GM19351 (cell line): Measurements from ENCODE around the gene PPP2R5B.

Experiments
- ATAC-seq: cut with Tn5 transposase; IDR thresholded peaks from one replicate; pipeline ENCODE4 v1.9.1; 2021; ENCODE audit warnings: mild to moderate bottlenecking, moderate library complexity; ENCODE audit not compliant: unreplicated experiment

PPP2R5B gene

DNA sequence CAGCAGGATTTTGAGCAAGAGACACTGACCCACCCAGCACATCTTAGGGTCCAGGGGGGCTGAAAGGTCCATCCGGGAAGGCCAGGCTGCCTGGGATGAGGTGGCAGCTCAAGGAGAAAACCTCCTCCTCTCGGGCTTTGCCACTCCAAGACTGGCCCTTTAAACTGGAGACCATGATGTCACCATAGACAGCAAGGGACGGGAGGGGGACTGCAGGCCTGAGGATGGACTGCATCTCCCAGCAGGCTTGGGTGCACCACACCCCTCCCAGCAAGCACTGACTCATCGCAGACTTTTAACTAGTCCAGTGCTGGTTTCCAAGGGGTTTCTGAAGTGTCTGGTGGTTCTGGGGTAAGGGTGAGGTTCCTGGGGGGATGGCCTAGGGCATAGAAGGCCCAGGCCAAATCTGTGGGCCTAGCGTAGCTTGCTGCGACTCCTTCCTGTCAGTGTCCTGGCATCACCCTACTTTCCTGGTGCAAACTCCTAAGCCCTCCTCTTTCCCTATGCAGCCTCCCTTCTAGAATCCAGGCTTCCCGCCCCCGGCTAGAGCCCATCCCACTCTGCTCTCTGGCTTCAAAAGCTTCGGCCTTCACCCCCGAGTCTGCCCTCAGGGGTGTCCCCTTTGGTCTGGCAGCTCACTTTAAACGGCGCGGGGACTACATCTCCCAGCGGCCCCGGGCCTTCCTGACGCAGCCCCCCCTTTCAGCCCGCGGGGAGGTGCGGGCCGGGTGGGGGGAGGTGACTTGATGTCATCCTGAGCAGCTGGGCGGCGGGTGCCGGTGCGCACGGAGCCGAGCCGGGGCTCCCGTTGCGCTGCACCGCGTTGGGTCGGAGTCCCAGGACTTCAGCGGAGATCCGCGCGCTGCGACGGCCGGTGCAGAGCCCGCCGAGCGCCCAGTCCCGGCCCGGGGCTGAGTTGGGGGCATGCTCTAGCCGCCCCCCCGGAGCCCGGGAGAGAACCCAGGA lies at the start of gene PPP2R5B:
Gene PPP2R5B, plus strand, starts transcription at position 746 of the 966 bp plus-strand sequence. CDS start 1,046 bp downstream, outside the sequence.
- ATAC-seq: peak; percentile 86

DNA sequence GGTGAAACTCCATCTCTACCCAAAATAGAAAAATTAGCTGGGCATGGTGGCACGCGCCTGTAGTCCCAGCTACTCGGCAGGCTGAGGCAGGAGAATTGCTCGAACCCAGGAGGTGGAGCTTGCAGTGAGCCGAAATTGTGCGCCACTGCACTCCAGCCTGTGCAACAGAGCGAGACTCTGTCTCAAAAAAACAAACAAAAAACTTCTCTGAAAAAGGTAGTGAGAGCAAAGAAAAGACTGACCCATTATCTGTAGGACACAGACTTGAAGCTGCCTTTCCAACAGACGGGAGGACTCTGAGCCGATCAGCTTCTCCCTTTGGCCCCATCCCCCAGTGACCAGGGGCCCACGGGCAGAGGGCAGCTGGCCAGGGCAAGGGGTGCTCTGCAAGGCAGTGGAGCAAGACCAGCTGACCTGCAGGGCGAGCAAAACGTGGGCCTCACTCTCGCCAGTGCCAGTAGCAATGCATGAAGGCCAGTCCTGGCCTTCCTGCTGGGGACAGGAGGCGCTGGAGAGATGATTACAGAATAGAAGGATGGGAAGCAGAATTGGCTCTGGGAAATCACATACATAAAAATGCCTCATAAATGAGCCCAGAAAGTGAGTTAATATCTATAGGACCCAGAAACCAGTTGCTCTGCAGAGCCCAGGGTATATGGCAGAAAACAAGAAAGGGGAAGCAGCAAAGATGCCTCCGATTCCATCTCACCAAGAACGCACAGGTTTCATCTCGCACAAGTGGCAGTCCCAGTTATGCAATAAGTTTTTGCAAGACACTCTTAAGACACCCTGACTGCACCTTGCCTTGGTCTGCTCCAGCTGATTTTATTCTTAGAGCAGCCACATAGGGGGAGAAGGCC lies 48.9 kb upstream of the PPP2R5B start:
- ATAC-seq: no peak

DNA sequence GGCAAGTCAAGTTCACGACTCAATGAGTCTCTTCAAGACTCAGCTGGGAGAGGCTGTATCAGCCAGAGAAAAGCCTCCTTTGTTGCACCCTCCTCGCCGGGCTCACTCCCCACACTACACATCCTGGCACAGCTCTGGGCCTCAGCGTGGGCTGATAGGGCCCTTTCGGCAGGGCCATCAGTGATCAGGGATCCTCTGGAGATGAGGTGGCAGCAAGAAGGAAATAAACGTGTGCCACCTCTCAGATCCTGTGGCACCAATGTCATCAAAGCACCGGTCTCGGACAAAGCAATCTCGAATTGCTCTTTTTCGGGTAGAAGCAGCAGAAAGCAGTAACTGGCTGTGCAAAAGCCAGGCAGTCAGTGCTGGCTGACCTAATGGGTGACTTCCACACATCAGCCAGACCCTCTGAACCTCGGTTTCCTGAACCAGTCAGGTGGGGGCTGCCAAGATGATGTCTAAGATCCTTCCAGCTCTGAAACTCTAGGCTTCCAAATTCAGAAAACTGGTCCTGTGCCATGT lies 48.2 kb upstream of the PPP2R5B start:
- no peak for ATAC-seq

DNA sequence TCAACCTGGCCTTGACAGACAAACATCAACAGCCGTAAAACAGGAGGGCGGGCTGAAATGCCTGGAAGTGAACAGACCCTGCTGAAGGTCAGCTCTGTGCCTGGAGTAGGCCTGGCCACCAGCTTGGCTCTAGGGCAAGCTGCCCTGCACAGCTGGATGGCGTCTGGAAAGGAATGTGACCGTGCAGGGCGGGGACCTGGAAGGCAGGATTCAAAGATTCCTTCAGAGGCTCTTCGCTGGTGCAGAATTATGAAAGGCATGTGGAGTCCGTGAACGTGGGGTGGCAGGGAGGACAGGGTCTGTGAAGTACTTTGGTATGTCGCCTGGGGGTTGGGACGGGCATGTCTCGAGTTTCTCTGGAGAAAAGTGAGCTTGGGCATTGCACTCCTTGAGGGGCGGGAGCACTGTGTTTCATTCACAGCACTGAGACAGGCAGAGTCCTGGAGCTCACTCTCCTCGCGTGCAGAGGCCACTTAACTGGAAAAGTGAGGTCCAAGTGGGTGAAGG lies 47.6 kb upstream of the PPP2R5B start:
- ATAC-seq: no peak

DNA sequence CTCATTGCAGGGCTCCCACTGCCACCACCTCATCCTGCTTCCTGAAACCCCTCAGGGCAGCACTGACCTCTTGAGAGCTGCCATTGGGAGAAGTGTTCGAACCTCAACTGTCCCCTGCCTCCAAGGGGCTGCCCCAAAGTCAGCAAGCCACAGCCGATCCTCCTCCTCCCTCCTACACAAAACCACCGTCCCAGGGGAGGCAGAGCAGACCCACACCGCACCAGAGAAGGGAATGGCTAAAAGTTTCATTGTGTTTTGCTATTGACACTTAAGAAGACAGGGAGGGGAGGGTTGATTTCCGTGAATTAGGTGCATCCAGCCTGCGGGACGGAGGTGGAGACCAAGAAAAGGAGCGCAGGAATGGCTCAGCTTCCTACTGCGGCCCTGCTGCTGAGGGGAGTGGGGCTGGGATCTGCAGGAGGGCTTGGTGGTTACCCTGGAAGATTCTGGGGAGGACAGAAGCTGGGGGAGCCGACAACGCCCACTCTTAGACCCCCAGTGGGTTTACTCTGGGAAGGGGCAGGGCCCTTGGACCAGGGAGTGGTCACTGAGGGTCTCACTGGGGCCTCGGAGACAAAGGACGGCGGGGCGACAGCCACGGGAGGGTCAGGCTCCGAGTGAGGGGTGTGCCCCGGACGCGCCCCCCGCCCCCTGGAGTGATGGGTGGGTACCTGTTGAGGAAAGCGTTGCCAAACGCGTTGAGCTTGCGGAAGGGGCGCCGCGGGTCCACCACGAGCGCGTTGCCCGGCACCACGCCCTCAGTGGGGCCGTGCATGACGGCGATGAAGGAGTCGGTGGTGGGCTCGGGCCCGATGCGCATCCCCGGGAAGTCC lies 46.9 kb upstream of the PPP2R5B start:
- ATAC-seq: peak; percentile 8

DNA sequence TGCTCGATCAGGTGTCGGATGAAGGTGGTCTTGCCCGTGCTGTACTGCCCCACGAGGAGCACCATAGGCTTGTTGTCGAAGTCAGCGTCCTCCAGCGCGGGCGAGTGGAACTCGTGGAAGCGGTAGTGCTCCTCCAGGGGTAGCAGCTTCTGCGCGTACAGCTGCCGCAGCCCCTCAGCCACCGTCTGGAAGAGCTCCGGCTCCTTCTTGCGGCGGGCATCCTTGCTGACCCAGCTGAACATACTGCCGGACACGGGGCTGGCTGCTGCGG lies 46.3 kb upstream of the PPP2R5B start:
- no peak for ATAC-seq

DNA sequence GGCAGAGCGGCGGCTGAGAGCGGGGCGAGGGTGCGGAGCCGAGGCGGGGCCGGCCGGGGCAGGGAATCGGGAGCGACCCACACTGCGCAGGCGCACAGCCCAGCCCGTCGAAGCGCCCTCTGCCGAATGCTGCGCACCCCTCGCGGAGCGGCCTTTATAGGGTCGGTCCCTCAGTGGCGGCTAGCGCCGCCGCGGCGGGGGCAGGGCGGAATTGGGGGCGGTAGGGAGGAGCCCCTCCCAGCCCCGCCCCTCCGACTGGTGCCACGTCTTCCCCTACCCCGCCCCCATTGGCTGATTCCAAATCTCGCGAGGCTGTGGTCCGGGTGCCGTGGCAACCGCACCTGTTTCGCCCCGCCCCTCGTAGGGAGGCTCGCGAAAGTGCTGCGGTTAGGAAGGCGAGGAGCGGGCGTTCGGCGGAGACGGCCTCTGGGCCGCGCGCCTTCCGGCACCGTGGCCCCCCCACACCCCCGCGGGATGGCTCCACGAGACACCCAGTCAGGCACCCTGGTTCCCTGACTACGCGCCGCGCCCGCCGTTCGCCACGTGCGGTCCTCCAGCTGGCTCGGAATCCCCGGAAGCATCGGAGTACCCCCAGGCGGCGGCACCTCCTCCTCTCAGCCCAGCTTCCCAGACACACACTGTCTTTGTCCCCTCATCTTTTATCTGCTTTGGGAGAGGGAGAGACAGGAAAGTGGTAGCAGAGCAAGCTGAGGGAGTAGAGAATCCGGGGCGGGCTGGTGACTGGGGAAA lies 45.8 kb upstream of the PPP2R5B start, which contains the start of gene EHD1:
Gene EHD1, minus strand, starts transcription at position 128 of the 750 bp plus-strand sequence. CDS start 157 bp downstream, outside the sequence.
- peak; percentile 62 for ATAC-seq

DNA sequence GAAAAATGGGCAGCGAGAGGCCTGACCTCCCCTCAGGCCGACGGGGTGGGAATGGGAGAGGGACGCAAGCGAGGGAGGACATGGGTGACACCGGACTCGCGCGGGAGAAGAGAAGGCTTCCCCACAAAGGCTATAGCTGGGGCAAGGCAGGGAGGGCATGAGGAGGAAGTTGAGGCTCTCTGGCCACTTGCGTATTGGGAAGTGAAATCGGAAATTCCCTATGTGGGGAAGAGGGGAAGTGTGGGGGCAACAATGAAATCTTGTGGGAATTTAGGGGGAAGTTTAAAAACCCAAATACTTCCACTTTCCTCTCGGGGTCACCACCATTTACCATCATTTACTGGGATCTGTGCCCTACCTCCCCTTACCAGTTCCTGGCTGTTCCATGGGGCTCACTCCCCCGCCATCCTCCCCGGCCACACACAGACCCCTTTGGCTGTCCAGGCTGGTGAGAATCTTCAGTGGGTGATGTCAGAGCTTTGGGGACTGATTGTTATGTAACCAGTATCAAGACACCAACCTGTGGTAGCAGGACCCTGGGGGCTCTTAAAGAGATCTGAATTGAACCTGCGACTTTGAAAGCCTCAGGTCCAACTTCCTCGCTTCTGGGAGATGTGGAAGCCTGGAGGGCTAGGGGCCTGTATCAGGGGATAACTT lies 45.1 kb upstream of the PPP2R5B start:
- no peak for ATAC-seq

DNA sequence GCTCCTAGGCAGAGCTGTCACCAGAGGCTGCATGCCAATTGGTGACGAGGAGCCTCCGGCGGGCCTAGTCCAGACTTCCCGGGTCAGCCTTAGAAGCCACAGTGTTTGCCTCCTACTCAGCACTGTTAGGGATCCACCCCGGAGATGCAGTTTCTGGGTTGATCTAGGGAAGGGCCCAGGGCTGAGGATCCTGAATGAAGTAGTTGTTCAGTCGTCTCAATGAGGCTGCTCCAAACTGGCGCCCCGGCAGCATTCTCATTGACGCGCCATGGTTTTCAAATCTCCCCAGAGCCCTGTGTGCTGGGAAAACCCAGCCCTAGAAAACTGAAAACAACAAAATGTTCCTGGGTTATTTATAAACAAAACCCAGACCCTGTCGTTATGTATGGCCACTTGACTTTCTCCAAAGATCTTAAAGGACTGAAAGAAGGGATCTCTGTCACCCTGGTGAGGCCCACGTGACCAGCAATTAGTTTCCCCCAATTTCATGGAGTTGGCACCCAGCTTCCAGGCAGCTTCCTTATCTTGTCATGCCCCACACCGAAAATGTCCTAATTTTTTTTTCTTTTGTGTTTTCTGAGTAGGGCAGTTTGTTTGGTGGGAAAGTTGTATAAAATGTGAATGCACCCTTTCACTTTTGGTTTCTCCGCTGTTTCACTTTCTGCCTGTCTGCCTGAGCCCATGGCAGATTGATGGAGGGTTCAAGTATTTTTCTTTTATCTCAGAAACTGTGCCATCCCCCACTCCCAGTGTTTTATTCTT lies 44.1 kb upstream of the PPP2R5B start:
- no peak for ATAC-seq

DNA sequence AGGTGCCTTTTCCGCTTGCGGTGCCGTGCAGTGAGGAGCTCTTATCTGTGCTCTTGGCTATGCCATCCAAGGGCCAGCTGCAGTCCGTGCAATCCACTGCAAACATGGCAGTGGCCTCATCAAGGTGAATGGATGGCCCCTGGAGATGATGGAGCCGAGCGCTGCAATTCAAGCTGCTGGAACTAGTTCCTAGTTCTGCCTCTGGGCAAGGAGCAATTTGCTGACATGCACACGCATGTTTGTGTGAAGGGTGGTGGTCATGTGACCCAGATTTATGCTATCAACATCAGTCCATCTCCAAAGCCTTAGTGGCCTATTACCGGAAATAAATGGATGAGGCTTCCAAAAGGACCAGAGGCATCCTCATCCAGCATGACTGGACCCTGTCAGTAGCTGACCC lies 43.0 kb upstream of the PPP2R5B start:
- ATAC-seq: no peak

DNA sequence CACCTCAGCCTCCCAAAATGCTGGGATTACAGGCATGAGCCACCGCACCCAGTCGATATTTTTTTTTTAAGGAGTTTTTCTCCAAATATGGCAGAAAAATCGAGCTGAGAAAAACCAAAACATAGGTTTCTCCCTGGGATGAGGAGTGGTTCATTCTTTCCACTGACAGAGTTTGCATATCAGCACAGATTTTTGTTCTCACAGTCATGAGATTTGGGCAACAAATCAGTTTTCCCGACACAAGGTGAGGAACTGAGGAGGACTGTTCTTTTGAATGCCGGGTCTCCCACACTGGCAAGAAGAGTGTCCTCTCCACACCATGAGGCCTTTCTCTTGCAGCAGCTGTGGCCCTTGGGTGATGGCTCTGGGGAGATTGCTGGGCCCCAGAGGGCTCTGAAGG lies 42.2 kb upstream of the PPP2R5B start:
- no peak for ATAC-seq

DNA sequence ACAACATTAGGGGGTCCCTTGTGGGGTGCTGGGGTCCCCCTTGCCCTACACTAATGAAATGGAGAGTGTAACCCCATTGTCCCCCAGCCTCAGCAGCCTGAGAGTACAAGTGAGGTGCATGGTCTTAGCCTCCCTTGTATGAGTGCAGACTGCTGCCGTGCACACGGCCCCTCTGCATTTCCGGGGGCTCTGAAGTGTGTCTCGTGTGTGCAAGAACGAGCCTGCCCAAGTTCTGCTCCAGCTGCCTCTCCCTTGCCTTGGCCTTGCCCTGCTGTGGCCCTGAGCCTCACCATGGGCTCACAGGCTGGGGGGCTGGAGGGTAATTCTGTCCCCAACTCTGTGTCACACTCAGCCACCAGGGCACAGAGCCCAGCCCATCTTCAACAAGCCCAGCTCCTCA lies 40.9 kb upstream of the PPP2R5B start:
- no peak for ATAC-seq

DNA sequence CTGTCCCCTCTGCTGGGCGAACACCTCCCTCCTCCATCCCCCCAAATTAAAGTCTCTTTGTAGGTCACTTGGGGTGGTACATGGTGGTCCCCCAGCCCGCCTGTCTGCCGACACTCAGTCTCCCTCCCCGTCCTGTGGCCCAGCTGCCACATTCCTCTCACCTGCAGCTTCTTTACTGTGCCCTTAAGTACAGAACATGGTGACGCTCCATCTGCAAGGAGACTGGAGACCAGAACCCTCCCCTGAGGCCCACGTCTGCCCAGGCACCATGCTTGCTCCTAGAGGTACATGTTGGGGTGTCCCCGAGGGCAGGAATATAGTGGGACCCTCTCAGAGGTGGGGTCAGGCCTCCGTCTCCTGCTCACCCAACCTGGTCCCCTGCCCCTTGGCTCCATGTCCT lies 40.5 kb upstream of the PPP2R5B start:
- ATAC-seq: no peak

DNA sequence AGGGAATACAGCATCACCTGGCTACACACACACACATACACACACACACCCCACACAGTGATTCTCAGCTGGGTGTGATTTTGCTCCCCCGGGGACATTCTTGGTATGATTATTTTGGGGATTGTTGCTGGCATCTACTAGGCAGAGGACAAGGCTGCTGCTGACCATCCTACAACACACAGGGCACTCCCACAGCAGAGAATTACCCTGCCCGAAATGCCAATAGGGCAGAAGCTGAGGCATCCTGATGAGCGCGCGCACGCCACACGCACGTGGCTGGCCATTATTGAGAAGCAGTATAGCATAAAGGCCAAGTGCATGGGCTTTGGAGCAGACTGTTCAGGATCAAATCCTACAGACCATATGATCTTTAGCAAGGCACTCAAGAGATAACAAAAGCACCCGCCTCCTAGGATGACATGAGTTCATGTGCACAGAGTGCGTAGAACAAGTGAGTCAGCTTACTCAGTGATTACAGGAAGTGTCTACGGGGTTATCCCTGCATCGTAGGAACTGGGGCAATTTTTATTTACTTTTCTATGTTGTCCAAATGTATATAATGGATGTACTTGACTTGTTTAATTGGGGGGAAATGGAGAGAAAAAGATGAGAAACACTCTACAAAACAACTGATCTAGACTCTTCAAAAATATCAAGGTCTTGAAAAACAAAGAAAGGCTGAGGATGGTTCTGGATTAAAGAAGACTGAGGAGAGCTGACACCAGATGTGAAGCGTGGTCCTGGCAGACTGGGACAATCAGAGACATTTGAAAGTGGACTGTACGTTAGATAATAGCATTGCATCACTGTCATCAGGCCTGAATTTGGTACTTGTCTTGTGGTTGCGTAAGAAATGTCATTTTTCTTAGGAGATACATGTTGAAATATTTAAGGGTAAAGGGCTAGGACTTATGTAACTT lies 38.9 kb upstream of the PPP2R5B start:
- no peak for ATAC-seq

DNA sequence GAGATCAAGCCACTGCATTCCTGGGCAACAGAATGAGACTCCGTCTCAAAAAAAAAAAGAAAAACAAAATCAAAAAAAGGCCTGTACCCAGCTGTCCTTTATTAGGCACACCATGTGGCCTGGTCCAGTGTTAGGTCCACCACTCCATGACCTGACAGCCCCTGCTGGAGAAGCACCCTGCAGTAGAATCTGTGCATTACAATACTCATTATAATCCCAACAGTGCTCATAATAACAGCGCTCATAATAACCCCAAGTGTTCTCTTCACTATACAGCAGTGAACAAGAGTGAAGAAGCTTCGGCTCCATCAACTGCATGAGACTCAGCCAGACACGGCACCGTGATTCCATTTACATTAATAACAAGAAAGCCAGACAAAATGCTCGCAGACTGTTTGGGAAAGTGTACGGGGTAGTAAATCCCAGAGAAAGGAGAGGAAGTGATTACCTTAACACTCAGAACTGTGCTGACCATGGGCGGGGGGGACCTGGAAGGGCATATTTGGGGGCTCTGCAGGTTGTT lies 37.2 kb upstream of the PPP2R5B start:
- no peak for ATAC-seq

DNA sequence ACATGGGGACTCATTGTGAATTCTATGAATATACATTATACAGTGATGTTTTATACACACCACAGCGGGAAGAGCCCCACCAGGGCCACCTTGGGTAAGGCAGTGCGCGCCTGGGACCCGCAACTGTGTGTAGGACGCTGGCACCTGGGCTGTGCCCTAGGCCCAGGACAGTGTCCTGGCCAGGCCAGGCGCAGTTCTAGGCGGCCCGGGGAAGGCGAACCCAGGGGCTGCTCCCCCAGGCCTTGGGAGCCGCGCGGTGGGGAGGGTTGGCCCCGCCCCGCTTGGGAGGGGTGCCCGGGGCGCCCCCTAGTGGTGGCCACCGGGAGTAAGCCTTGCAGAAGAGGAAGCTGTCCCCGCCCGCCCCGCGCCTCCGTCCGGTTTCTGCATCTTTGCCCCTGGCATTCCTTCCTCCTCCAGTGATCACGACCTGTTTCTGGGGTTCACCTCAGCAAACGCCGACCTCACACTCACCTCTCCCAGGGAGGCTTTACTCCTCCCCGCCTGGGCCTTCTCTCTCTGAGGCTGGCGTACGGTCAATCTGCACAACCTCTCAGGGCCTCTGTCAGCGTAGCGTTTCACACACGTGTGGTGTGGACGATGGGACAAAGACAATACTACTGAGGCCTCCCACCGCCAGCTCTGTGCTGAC lies 36.6 kb upstream of the PPP2R5B start:
- peak; percentile 72 for ATAC-seq

DNA sequence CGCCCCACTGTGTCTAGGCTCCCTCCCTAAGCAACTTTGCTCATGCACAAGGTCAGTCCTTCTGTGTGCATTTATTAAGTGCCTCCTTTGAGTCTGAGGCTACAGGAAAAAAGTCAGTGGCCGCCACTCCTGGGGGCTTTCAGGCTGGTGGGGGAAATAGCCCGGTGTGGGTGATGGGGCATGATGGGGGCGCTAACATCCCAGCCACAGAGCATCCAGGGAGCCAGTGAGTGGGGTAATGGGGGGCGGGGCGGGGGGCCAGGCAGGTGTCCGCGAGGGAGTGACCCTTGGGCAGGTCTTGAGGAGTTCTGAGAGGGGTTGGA lies 36.1 kb upstream of the PPP2R5B start:
- no peak for ATAC-seq
